Measurements from ENCODE around the gene CDK5R2. TPM values are rescaled to one million over a fixed set of nuclear protein-coding genes. Genes with fewer than 3 reads are reported as not detected.

CDK5R2 gene
- polyA plus RNA-seq, 1 donor (not counting 4 experiments of a cell fraction or from before 2014, with no cell fraction given), result not detected

GRCh38 chr2:218925434-218925833 is 34.0 kb upstream of the CDK5R2 start:
- H3K4me3 ChIP-seq (ENCODE audit: control insufficient read depth in 2 of 3, extremely low read depth in 1 of 3, insufficient read depth in 2 of 3, low read depth in 1 of 3, low read length in 3 of 3), result no peak overlapping the region
- no peaks in the 10 kb centered on the region for H3K79me2 ChIP-seq (ENCODE audit: control insufficient read depth, insufficient read depth, low read length)
- dilution Hi-C loops (cut with MboI; ENCODE audit: extremely low pct_ligation_motif_present, low sequenced_read_pairs), result no loop called here
- no peaks in the 10 kb centered on the region for H3K4me1 ChIP-seq (ENCODE audit: control insufficient read depth, extremely low read depth, insufficient read depth, low read length)
- no peak overlapping the region for H3K9ac ChIP-seq (ENCODE audit: control insufficient read depth, extremely low read depth, insufficient read depth, low read length)
- H2AFZ ChIP-seq (ENCODE audit: control insufficient read depth, low read length), result no peak overlapping the region
- no peaks in the 10 kb centered on the region for H3K36me3 ChIP-seq (ENCODE audit: control insufficient read depth in 2 of 2, extremely low read depth in 1 of 2, insufficient read depth in 2 of 2, low read length in 2 of 2)
- no peak for FAIRE-seq
- TF ChIP-seq EZH2 (IDR thresholded peaks at IDR 0.05; ENCODE audit: low read length) (no peak), CTCF (optimal IDR thresholded peaks at IDR 0.05 in 1 of 3, IDR thresholded peaks at IDR 0.05 in 1 of 3, conservative IDR thresholded peaks at IDR 0.05 in 1 of 3; ENCODE audit: extremely low read depth in 1 of 3, insufficient read depth in 2 of 3, low read length in 3 of 3) (no peak)
- no peaks in the 10 kb centered on the region for H3K9me1 ChIP-seq (ENCODE audit: control insufficient read depth, extremely low read depth, insufficient read depth, low read length)
- no peaks in the 10 kb centered on the region for H4K20me1 ChIP-seq (ENCODE audit: control insufficient read depth, extremely low read depth, insufficient read depth, low read length)
- peaks cover 17% of the 10 kb centered on the region for H3K27me3 ChIP-seq (ENCODE audit: control insufficient read depth, extremely low read depth, insufficient read depth, low read length)
- no peak overlapping the region for H3K4me2 ChIP-seq (ENCODE audit: control insufficient read depth, extremely low read depth, insufficient read depth, low read depth, low read length)
- H3K9me3 ChIP-seq (ENCODE audit: control insufficient read depth, low read depth, low read length), result no peaks in the 10 kb centered on the region
- H3K27ac ChIP-seq (ENCODE audit: control insufficient read depth, insufficient read depth, low read length), result no peak overlapping the region
- DNase-seq (ENCODE audit: low read depth, low spot score), result no peak

- no peak overlapping the region for H2AFZ ChIP-seq (ENCODE audit: control insufficient read depth, low read length)
- peaks cover 17% of the 10 kb centered on the region for H3K27me3 ChIP-seq (ENCODE audit: control insufficient read depth, extremely low read depth, insufficient read depth, low read length)
- no peak overlapping the region for H3K27ac ChIP-seq (ENCODE audit: control insufficient read depth, insufficient read depth, low read length)
- H3K9me3 ChIP-seq (ENCODE audit: control insufficient read depth, low read depth, low read length), result no peaks in the 10 kb centered on the region
- H3K4me1 ChIP-seq (ENCODE audit: control insufficient read depth, extremely low read depth, insufficient read depth, low read length), result no peaks in the 10 kb centered on the region
- H3K4me2 ChIP-seq (ENCODE audit: control insufficient read depth, extremely low read depth, insufficient read depth, low read depth, low read length), result no peak overlapping the region
- H3K4me3 ChIP-seq (ENCODE audit: control insufficient read depth in 2 of 3, extremely low read depth in 1 of 3, insufficient read depth in 2 of 3, low read depth in 1 of 3, low read length in 3 of 3), result no peak overlapping the region
- H3K79me2 ChIP-seq (ENCODE audit: control insufficient read depth, insufficient read depth, low read length), result no peaks in the 10 kb centered on the region
- H3K9me1 ChIP-seq (ENCODE audit: control insufficient read depth, extremely low read depth, insufficient read depth, low read length), result no peaks in the 10 kb centered on the region
- FAIRE-seq, result no peak
- no peak for DNase-seq (ENCODE audit: low read depth, low spot score)
- no peaks in the 10 kb centered on the region for H4K20me1 ChIP-seq (ENCODE audit: control insufficient read depth, extremely low read depth, insufficient read depth, low read length)
- TF ChIP-seq CTCF (optimal IDR thresholded peaks at IDR 0.05 in 1 of 3, IDR thresholded peaks at IDR 0.05 in 1 of 3, conservative IDR thresholded peaks at IDR 0.05 in 1 of 3; ENCODE audit: extremely low read depth in 1 of 3, insufficient read depth in 2 of 3, low read length in 3 of 3), result no peak
- no peak for TF ChIP-seq EZH2 (IDR thresholded peaks at IDR 0.05; ENCODE audit: low read length)
- no peak overlapping the region for H3K9ac ChIP-seq (ENCODE audit: control insufficient read depth, extremely low read depth, insufficient read depth, low read length)
- dilution Hi-C loops (cut with MboI; ENCODE audit: extremely low pct_ligation_motif_present, low sequenced_read_pairs), result no loop called here
- no peaks in the 10 kb centered on the region for H3K36me3 ChIP-seq (ENCODE audit: control insufficient read depth in 2 of 2, extremely low read depth in 1 of 2, insufficient read depth in 2 of 2, low read length in 2 of 2)
These were observed 32.0 kb upstream of the CDK5R2 start for GRCh38 chr2:218927422-218927821.
